Neural progenitor cell (in vitro differentiated cells): Measurements from ENCODE around the gene PTPRN2.

Experiments
- EZH2phosphoT487 ChIP-seq: fragments of 200-600 bp; sonication (generic); IDR thresholded peaks from 2 replicates; pipeline ENCODE4 v1.6.1; 2017; ENCODE audit warnings: antibody characterized with exemption
- TF ChIP-seq, protein P1 (sequence below): fragments of 200-600 bp; sonication (generic); IDR thresholded peaks from 2 replicates; pipeline ENCODE4 v1.5.1; 2017; ENCODE audit warnings: antibody characterized with exemption, mild to moderate bottlenecking

GRCh38 chr7:158259141-158259540 is 328.5 kb downstream of the PTPRN2 start:
- TF ChIP-seq, protein P1, sequence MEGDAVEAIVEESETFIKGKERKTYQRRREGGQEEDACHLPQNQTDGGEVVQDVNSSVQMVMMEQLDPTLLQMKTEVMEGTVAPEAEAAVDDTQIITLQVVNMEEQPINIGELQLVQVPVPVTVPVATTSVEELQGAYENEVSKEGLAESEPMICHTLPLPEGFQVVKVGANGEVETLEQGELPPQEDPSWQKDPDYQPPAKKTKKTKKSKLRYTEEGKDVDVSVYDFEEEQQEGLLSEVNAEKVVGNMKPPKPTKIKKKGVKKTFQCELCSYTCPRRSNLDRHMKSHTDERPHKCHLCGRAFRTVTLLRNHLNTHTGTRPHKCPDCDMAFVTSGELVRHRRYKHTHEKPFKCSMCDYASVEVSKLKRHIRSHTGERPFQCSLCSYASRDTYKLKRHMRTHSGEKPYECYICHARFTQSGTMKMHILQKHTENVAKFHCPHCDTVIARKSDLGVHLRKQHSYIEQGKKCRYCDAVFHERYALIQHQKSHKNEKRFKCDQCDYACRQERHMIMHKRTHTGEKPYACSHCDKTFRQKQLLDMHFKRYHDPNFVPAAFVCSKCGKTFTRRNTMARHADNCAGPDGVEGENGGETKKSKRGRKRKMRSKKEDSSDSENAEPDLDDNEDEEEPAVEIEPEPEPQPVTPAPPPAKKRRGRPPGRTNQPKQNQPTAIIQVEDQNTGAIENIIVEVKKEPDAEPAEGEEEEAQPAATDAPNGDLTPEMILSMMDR, result no peak
- no peak for TF ChIP-seq EZH2phosphoT487
